PFSK-1 (cell line): Measurements from ENCODE around the gene C5orf24.

ENCODE experiments used
- FOXP2 ChIP-seq: optimal IDR thresholded peaks from 2 replicates; pipeline ENCODE3; 2011; ENCODE audit warnings: borderline replicate concordance, control low read depth, inconsistent platforms; ENCODE audit not compliant: insufficient read depth; ENCODE audit errors: extremely low read length, extremely low read depth
- POLR2AphosphoS5 ChIP-seq: IDR thresholded peaks from 2 replicates; pipeline ENCODE4 v1.6.1; 2012; ENCODE audit warnings: low read depth, mild to moderate bottlenecking, control low read depth, low read length, moderate library complexity
- REST ChIP-seq, 2 experiments: IDR thresholded peaks; 2 replicates each; pipeline versions ENCODE4 v1.6.1 to v1.8.0; 2011 to 2012; ENCODE audit warnings: low read depth in 2 of 2, low read length in 2 of 2, control low read depth in 1 of 2, inconsistent platforms in 1 of 2, mild to moderate bottlenecking in 1 of 2, moderate library complexity in 1 of 2; ENCODE audit not compliant: insufficient read depth in 1 of 2
- SIN3A ChIP-seq: IDR thresholded peaks from 2 replicates; pipeline ENCODE4 v1.6.1; 2012; ENCODE audit warnings: mild to moderate bottlenecking, low read length, moderate library complexity, borderline replicate concordance; ENCODE audit not compliant: insufficient read depth
- TAF1 ChIP-seq: IDR thresholded peaks from 2 replicates; pipeline ENCODE4 v1.6.1; 2012; ENCODE audit warnings: low read length, control low read depth, borderline replicate concordance; ENCODE audit not compliant: insufficient read depth

C5orf24 gene

DNA sequence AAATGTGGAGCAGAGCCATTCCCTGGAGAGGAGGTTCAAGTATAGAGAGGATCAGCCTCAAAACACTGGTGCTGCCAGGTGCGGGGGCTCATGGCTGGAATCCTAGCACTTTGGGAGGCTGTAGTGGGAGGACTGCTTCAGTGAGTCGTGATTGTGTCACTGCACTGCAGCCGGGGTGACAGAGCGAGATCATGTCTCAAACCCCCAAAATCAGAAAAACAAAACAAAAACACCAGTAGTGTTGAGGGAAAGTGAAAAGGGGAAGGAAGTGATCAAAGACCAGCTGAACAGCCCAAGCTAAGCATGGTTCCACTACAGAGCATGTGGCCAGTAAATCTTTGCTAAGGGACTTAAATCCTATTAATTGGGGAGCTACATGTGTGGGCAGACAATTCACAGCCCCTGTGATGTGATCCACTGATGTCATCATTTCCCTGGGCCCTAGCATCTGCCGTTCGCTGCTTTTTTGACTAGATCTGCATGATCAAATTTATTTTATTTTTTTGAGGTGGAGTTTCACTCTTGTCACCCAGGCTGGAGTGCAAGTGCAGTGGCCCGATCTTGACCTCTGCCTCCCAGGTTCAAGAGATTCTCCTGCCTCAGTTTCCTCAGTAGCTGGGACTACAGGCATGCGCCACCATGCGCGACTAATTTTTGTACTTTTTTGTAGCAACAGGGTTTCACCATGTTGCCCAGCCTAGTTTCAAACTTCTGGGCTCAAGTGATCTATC lies 56.5 kb downstream of the C5orf24 start:
- TF ChIP-seq SIN3A (no peak), FOXP2 (no peak), TAF1 (no peak)

GRCh38 chr5:134904610-134905245 lies 59.0 kb downstream of the C5orf24 start, which contains the start of gene PCBD2:
Gene PCBD2, plus strand, starts transcription at chr5:134905131. Its CDS starts 9 bp downstream, at chr5:134905140.
- TF ChIP-seq REST (IDR thresholded peaks at IDR 0.05; ENCODE audit: insufficient read depth in 1 of 2, low read depth in 2 of 2, low read length in 2 of 2) (no peak; a peak in 1 of 4 replicates), POLR2AphosphoS5 (peak; percentile 71), TAF1 (no peak), FOXP2 (peak; percentile 79), SIN3A (no peak)

- TF ChIP-seq SIN3A (no peak), TAF1 (no peak), FOXP2 (no peak), REST (IDR thresholded peaks at IDR 0.05; ENCODE audit: insufficient read depth in 1 of 2, low read depth in 2 of 2, low read length in 2 of 2) (no peak), POLR2AphosphoS5 (no peak)
Observed at GRCh38 chr5:134905246-134905996, 59.7 kb downstream of the C5orf24 start.

DNA sequence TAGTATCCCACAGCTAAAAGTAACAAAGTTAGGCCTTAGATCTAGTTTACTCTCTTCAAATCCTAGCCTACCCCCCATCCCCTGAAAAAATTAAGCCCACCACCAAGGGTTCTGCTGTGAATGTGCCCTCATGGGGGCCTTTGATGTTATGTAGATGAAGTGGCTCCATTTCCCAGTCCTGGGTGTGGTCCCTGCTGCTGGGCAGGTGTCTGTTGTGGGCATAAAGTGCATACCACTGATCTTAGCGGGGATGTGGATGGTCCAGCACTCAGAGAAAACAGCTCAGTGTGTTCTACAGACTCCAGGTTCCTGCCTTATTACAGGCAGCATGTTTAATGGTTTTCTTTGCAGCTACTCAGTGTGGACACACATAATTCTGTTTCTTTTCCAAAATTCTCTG lies 61.0 kb downstream of the C5orf24 start:
- TF ChIP-seq POLR2AphosphoS5 (no peak), TAF1 (no peak), FOXP2 (no peak), REST (IDR thresholded peaks at IDR 0.05; ENCODE audit: insufficient read depth in 1 of 2, low read depth in 2 of 2, low read length in 2 of 2) (no peak)
